GM21367 (cell line): Measurements from ENCODE around the gene COMT.
"Not testable (repeated sequence)": the region's sequence is repeated elsewhere in the genome, so short reads cannot be mapped to it uniquely, and the experiment has no call there.

Experiments used
- ATAC-seq: cut with Tn5 transposase; IDR thresholded peaks from one replicate; pipeline ENCODE4 v1.9.1; 2021; ENCODE audit not compliant: unreplicated experiment

The COMT gene

GRCh38 chr22:19941365-19942082, at the start of gene COMT, which contains the start of gene TXNRD2:
Gene COMT, plus strand, starts transcription at chr22:19941772. Its CDS starts 20,755 bp downstream, at chr22:19962527.
Gene TXNRD2, minus strand, starts transcription at chr22:19941818. Its CDS starts 15 bp downstream, at chr22:19941803.
- no peak for ATAC-seq

GRCh38 chr22:19892257-19892879, 49.2 kb upstream of the COMT start:
- no peak for ATAC-seq

GRCh38 chr22:19892925-19893324, 48.6 kb upstream of the COMT start:
- no peak for ATAC-seq

GRCh38 chr22:19893363-19893762, 48.2 kb upstream of the COMT start:
- no peak for ATAC-seq

- ATAC-seq = no peak
These were observed 46.3 kb upstream of the COMT start for GRCh38 chr22:19895160-19895849.

GRCh38 chr22:19896665-19897355, 44.8 kb upstream of the COMT start:
- no peak for ATAC-seq

GRCh38 chr22:19897726-19898125, 43.8 kb upstream of the COMT start:
- ATAC-seq = no peak

- no peak for ATAC-seq
These were observed 43.4 kb upstream of the COMT start for GRCh38 chr22:19898145-19898544.

- no peak for ATAC-seq
These were observed 42.6 kb upstream of the COMT start for GRCh38 chr22:19898831-19899567.

GRCh38 chr22:19900707-19901436, 40.7 kb upstream of the COMT start:
- ATAC-seq = no peak

GRCh38 chr22:19901577-19902244, 39.9 kb upstream of the COMT start:
- ATAC-seq = no peak

- ATAC-seq = no peak
These were observed 39.3 kb upstream of the COMT start for GRCh38 chr22:19902245-19902715.

- no peak for ATAC-seq
These were observed 38.5 kb upstream of the COMT start for GRCh38 chr22:19903031-19903430.

GRCh38 chr22:19903513-19903912, 38.1 kb upstream of the COMT start:
- ATAC-seq = no peak

- no peak for ATAC-seq
These were observed 37.3 kb upstream of the COMT start for GRCh38 chr22:19904174-19904856.

- ATAC-seq = no peak
These were observed 36.6 kb upstream of the COMT start for GRCh38 chr22:19904935-19905334.

- no peak for ATAC-seq
These were observed 36.0 kb upstream of the COMT start for GRCh38 chr22:19905347-19906276.

- ATAC-seq = not testable (repeated sequence)
These were observed 34.7 kb upstream of the COMT start for GRCh38 chr22:19906864-19907263.
